Measurements from ENCODE around the gene B3GALT6.
"Not testable (repeated sequence)": the region's sequence is repeated elsewhere in the genome, so short reads cannot be mapped to it uniquely, and the experiment has no call there.

B3GALT6 gene

GRCh38 chr1:1232208-1232795, at the start of gene B3GALT6:
Gene B3GALT6, plus strand, starts transcription at chr1:1232237. Its CDS starts 42 bp downstream, at chr1:1232279.
- DNase-seq (ENCODE audit: low read depth in 2 of 2): no peak

- DNase-seq (ENCODE audit: low read depth in 2 of 2): no peak
These were observed 49.4 kb upstream of the B3GALT6 start for GRCh38 chr1:1182491-1183220.

- DNase-seq (ENCODE audit: low read depth in 2 of 2): no peak
These were observed 48.8 kb upstream of the B3GALT6 start for GRCh38 chr1:1183221-1183747.

- DNase-seq (ENCODE audit: low read depth in 2 of 2): no peak
These were observed 47.9 kb upstream of the B3GALT6 start for GRCh38 chr1:1183833-1184775.

- DNase-seq (ENCODE audit: low read depth in 2 of 2): no peak
These were observed 46.8 kb upstream of the B3GALT6 start for GRCh38 chr1:1185101-1185765.

- no peak for DNase-seq (ENCODE audit: low read depth in 2 of 2)
These were observed 44.1 kb upstream of the B3GALT6 start for GRCh38 chr1:1187938-1188337.

- DNase-seq (ENCODE audit: low read depth in 2 of 2): no peak
These were observed 42.9 kb upstream of the B3GALT6 start for GRCh38 chr1:1189111-1189510.

GRCh38 chr1:1191734-1192133, 40.3 kb upstream of the B3GALT6 start:
- DNase-seq (ENCODE audit: low read depth in 2 of 2): no peak

- DNase-seq (ENCODE audit: low read depth in 2 of 2): no peak
These were observed 37.3 kb upstream of the B3GALT6 start for GRCh38 chr1:1194723-1195122.

- not testable (repeated sequence) for DNase-seq (ENCODE audit: low read depth in 2 of 2)
These were observed 36.3 kb upstream of the B3GALT6 start for GRCh38 chr1:1195726-1196125.

GRCh38 chr1:1196431-1197187, 35.4 kb upstream of the B3GALT6 start:
- no peak for DNase-seq (ENCODE audit: low read depth in 2 of 2)

- no peak for DNase-seq (ENCODE audit: low read depth in 2 of 2)
These were observed 34.9 kb upstream of the B3GALT6 start for GRCh38 chr1:1197188-1197500.

- DNase-seq (ENCODE audit: low read depth in 2 of 2): no peak
These were observed 34.2 kb upstream of the B3GALT6 start for GRCh38 chr1:1197551-1198422.

- no peak for DNase-seq (ENCODE audit: low read depth in 2 of 2)
These were observed 33.5 kb upstream of the B3GALT6 start for GRCh38 chr1:1198423-1199140.

GRCh38 chr1:1199141-1199960, 32.7 kb upstream of the B3GALT6 start:
- DNase-seq (ENCODE audit: low read depth in 2 of 2): no peak

- DNase-seq (ENCODE audit: low read depth in 2 of 2): no peak
These were observed 31.8 kb upstream of the B3GALT6 start for GRCh38 chr1:1199961-1200875.

Data from stimulated activated CD4-positive, alpha-beta T cell treated with anti-CD3 and anti-CD28 coated beads, Interleukin-12 subunit alpha, Interleukin-12 subunit beta, amount 100 ng/mL, for 24 hours (primary cell).